CD4-positive, alpha-beta T cell treated with Interleukin-4 for 1 hour (primary cell): ENCODE results near the gene ELANE.

Experiments used
- DNase-seq, 2 donors: peaks; one replicate each; pipeline ENCODE4 v3.0.0-alpha.2; 2020 to 2022

ELANE gene

GRCh38 chr19:852136-853013 is at the start of gene ELANE:
Gene ELANE (plus strand): TSS chr19:852303. CDS start chr19:852329, 26 bp downstream.
- DNase-seq, result no peak

GRCh38 chr19:802498-803098 is 49.5 kb upstream of the ELANE start:
- DNase-seq, result no peak

- DNase-seq, result no peak
Observed at GRCh38 chr19:803099-803561, 49.0 kb upstream of the ELANE start.

GRCh38 chr19:803686-804418 is 48.3 kb upstream of the ELANE start:
- no peak for DNase-seq

- no peak for DNase-seq
Observed at GRCh38 chr19:804419-805165, 47.5 kb upstream of the ELANE start.

- no peak for DNase-seq
Observed at GRCh38 chr19:805166-805551, 46.9 kb upstream of the ELANE start.

- no peak for DNase-seq
Observed at GRCh38 chr19:805600-806550, 46.2 kb upstream of the ELANE start.

DNA sequence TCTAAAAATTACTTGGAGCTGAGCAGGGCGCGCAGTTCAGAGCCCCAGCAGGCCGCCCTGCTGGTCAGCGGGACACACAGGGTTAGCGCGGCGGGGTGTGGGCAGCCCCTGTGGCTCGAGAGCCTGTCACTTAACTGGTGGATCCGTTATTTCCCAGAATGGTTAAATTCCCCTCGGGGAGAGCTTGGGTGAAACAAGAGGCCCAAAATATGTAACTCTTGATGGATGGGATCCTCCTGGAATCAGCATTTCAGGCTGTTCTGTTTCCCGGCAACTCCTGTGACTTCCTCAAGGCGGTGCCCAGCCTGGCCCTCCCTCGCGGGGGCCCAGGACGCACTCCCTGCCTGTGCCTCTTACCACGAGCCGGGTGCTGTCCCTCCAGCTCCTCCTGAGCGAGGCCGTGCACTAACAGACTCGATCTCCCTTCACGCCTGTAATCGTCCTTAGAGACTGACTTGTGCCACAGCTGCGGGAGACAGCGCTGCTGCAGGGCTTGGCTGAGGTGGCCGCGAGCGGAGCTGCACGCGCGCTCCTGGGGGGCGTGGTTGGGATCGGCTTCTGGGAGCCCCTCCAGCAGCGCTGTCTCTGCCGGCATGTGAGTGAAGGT is 45.2 kb upstream of the ELANE start:
- DNase-seq, result no peak

GRCh38 chr19:807627-808422 is 44.3 kb upstream of the ELANE start:
- DNase-seq, result no peak

DNA sequence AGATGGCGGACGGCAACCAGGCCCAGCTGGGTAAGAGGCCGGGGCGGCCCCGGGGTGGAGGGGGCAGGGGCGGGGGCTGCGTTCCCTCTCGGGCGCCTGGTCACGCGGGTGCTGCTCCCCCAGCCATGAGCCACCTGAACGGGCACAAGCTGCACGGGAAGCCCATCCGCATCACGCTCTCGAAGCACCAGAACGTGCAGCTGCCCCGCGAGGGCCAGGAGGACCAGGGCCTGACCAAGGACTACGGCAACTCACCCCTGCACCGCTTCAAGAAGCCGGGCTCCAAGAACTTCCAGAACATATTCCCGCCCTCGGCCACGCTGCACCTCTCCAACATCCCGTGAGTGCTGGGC is 43.7 kb upstream of the ELANE start:
- no peak for DNase-seq

- no peak for DNase-seq
Observed at GRCh38 chr19:810077-810855, 41.8 kb upstream of the ELANE start.

DNA sequence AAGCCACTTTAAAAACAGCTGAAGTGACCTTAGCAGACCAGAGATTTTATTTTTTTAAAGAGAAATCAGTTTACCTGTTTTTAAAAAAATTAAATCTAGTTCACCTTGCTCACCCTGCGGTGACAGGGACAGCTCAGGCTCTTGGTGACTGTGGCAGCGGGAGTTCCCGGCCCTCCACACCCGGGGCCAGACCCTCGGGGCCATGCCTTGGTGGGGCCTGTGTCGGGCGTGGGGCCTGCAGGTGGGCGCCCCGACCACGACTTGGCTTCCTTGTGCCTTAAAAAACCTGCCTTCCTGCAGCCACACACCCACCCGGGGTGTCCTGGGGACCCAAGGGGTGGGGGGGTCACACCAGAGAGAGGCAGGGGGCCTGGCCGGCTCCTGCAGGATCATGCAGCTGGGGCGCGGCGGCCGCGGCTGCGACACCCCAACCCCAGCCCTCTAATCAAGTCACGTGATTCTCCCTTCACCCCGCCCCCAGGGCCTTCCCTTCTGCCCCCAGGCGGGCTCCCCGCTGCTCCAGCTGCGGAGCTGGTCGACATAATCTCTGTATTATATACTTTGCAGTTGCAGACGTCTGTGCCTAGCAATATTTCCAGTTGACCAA is 41.1 kb upstream of the ELANE start:
- DNase-seq, result no peak

- no peak for DNase-seq
Observed at GRCh38 chr19:811506-812048, 40.5 kb upstream of the ELANE start.

GRCh38 chr19:812049-812746 is 39.9 kb upstream of the ELANE start:
- no peak for DNase-seq

DNA sequence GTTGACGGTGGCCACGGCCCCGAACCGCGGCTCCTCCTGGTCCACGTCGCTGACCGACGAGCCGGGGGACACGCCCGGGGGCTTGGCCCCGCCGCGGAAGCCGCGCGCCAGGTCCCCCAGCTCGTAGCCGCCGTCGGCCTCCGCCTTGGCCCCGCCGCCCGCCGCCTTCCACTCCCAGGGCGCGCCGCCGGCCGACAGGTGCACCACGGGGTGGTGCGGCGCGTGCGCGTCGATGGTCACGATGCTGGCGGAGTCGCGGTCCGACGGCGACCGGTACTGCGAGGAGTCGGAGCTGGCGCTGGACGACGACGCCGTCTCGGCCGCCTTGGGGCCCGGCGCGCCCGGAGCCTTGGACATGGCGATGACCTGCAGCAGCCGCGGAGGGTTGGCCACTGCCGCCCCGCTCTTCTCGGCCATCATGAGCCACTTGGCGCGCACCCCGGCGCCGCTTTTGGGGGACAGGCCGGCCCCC is 39.3 kb upstream of the ELANE start:
- no peak for DNase-seq

- DNase-seq, result no peak
Observed at GRCh38 chr19:813219-814151, 38.6 kb upstream of the ELANE start.
